ENCODE measurements around the gene HECTD1.
"Not testable (repeated sequence)": the region's sequence is repeated elsewhere in the genome, so short reads cannot be mapped to it uniquely, and the experiment has no call there.

Gene HECTD1

DNA sequence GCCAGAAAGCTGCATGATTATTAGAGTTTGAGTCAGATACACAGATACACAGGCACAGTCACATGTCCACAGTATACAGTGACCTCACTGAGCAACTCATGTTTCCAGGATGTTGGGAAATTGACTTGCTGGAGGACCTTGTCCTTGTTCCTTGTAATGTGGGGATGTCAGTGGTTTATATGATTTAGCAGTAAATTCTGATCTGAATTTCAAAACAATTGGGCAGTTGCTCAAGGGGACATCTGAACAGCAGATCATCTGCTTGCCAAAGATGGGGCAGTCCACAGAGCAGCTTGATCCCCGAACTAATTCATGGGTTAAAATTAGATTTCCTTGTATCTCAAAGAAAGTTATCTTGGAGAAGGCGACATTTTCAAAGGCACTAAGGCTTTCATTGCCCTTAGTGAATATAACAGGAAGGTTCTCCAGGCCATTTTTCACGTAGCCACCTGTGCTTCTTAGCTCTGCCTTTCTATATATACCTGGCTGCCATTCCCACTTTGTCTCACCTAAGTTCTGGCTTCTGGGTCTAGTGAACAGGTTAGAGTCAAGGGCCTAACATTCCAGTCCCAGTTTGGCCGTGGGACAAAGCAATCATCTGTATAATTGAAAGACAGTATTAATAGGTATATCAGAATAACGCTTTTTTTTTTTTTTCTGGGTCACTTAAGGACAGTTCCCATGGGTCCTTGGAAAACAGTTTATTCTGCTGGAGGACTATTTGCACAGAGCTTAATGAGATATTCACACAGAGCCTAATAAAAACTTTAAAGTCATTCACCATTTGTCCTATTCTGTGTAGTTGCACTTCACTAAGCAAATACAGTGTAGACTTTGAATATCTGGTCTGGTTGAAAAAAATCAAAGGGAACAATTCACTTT, 116.5 kb downstream of the HECTD1 start:
- DNase-seq: no peak

DNA sequence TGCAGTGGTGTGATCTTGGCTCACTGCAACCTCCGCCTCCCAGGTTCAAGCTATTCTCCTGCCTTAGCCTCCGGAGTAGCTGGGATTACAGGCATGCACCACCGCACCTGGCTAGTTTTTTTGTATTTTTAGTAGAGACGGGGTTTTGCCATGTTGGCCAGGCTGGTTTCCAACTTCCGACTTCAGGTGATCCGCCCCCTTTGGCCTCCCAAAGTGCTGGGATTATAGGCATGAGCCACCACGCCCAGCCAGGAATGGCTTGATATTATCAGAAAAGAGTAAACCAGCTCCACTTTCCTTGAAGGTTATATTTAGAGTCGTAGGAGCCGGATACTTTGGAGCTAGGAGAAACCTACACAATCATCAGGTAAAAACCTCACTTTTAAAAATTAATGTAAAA, 121.1 kb downstream of the HECTD1 start:
- DNase-seq: not testable (repeated sequence)

DNA sequence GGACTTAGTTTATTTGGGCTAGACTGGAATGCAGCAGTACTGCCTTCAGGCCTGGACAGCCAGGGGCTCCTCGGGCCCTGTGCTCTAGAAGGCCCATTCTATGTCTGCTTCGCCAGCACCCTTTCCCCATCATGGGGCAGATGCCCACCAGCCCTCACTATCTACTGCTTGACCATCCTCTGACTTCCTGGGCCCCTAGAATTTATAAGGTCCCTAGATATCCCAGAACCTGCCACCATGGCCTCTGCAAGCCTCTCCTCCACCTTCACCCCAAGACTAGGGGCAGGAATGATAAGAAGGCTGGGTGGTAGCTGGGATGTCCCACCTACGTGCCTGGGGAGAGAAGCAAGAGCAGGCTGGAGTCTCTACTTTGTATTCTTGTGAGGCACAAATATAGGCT, 122.6 kb downstream of the HECTD1 start:
- no peak for DNase-seq

DNA sequence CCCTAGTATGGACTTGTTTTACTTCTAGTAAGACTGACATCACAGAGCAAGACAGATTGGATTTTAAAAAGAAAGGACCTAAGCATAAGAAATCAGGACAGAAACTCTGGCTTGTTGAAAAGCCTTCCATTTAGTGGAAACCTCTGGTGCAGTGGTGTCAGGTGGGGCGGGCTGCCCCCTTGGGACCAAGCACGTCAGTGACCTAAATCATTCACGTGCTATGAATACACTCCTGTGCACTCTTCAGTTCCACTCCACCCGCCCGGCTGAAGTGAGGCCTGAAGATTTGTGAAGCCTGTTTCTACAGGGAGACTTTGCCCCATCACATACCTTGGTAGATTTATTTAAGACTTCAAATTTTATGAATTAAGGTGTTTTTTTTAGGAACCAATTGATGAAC, 123.2 kb downstream of the HECTD1 start:
- DNase-seq: no peak

DNA sequence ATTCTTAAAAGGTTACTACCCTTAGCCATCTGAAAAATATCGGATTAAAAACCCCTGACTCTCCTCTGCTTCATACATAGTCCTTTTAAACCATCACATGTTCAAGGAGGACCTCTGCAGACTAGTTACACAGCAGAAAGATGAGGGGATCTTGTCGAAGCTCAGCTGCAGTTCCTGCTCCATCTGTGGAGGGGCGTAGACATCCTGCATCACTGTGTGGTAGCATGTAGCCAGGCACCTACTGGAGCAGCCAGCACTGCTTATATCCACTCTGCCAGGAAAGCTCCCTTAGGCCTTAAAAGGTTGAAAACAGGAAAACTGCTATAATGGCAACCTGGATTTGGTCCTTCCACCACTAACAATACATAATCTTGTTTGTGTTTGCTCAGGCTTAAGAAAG, 123.8 kb downstream of the HECTD1 start:
- DNase-seq: no peak

DNA sequence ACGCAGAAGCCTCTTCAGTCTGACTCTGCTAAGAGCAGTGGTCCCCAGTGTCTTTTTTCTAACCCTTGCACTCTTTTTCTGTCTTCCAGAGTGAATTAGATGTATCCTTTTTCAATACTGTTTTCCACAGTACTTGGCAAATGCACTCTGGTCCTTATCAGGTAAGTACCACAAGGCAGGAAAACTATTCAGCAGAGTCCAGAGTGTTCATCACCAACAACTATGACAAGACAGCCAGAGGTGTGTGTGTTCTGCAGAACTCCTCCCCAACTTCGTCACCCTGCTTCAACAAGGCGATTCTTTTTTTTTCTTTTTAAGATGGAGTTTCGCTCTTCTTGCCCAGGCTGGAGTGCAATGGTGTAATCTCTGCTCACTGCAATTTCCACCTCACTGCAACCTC, 127.1 kb downstream of the HECTD1 start:
- no peak for DNase-seq

DNA sequence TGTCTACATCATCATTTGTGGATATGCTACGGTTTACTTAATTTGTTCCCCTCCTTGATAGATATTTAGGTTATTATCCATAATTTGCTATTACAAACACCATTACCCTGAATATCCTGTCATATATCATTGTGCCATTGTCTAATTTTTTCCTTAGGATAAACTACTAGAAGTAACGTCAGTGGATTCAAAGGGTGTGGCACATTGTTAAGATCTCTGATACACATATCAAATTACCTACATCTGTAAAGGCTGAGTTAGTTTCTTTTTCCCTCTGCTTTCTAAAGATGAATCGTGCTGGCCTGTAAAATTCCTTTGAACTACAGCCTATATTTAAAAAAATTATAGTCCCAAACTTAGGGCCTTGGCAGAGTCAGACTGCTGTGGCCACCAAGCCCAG, 127.5 kb downstream of the HECTD1 start:
- DNase-seq: no peak

DNA sequence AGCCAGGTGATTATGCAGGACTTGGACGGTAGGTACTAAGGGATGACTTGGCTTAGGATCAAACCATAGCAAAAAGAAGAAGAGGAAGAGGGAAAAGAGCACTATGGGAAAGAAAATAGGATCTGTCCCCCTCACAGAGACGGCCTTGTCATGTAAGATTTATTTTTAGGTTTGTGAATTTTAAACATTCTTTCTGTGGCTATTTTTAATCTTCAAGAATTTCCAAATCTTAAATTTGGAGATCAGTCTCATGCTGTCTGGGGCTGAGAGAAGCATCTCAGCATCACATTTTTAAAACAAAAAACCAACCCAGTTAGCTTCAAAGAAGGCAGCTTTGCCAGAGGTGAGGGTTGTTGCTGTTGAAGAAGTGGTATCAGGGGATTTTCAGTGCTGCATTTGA, 128.8 kb downstream of the HECTD1 start:
- DNase-seq: no peak

DNA sequence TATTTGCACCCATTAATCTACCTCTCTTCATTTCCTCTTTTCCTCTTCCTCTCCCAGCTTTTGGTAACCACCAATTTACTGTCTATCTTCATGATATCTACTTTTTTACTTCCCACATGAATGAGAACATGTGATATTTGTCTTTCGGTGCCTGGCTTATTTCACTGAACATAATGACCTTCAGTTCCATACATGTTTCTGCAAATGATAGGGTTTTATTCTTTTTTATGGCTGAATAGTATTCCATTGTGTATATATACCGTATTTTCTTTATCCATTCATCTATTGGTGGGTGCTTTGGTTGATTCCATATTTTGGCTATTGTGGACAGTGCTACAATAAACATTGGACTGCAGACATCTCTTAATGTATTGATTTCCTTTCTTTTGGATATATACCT, 132.4 kb downstream of the HECTD1 start:
- no peak for DNase-seq

DNA sequence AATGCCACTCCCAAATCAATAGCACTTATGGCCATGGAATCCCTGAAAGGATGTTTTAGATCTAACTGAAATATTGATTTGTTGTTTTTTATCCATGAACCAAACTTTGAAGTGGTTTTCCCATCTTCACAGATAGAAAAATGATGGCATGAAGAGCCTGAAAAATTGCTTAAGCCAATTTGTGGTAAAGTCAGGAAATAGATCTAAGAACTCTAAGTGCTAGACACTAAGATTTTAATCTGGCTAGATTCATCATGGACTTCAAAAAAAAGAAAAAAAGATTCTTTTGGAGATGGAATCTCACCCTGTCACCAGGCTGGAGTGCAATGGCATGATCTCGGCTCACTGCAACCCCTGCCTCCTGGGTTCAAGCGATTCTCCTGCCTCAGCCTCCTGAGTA, 136.4 kb downstream of the HECTD1 start:
- DNase-seq: no peak

DNA sequence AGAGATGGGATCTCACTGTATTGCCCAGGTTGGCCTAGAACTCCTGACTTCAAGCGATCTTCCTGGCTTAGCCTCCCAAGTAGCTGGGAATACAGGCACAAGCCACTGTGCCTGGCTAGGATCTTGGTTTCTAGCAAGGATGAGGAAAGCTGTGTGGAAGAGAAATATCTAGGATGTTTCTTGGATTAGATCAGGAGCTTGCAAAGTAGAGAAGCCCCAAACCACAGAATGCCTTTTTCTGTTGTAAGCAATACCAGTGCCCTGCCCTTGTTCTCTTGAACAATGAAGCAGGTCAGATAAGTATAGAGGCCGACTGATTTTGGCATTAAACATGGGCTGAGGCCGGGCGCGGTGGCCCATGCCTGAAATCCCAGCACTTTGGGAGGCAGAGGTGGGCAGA, 137.2 kb downstream of the HECTD1 start:
- no peak for DNase-seq

DNA sequence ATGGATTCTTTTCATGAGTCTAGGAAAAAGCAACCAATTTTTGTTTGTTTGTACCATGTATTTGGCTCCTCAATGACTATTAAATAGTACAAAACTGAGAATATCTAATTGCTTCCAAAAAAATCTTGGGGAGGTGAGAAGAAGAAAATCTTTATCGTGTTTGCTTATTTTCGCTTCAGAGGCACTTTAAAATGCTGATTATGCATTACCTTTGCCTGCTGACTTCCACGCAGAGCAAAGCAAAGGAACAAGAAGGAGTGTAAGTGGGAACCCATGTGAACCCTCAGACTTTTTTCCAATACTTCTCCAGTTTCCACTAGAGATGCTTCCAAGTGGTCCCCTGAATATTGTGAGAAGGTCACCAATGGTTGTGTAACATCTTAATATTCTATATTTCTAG, 138.2 kb downstream of the HECTD1 start:
- no peak for DNase-seq

DNA sequence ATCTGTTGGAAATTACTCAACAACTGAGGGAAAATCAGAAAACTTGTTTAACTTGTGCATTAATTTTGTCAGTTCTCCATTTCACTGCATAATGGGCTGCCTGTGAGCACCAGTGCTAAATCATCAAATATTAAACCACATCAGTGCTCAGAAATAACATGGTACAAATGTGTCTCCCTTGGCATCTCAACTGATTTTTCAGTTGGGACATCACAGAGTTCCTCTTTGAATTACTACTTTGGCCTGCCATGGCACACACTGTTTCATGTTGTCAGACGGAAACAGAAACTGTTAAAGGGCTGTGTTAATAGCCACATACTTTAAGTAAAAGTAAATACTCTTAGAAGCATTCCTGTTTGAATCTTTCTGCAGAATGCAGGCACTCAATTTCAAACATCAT, 139.4 kb downstream of the HECTD1 start:
- DNase-seq: no peak

DNA sequence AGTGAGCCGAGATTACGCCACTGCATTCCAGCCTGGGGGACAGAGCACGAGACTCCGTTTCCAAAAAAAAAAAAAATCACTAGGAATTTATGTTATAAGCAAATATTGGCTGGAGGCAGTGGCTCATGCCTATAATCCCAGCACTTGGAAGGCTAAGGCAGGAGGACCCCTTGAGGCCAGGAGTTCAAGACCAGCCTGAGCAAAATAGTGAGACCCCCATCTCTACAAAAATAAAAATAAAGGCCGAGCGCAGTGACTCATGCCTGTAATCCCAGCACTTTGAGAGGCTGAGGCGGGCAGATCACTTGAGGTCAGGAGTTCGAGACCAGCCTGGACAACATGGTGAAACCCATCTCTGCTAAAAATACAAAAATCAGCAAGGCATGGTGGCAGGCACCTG, 144.7 kb downstream of the HECTD1 start:
- not testable (repeated sequence) for DNase-seq

DNA sequence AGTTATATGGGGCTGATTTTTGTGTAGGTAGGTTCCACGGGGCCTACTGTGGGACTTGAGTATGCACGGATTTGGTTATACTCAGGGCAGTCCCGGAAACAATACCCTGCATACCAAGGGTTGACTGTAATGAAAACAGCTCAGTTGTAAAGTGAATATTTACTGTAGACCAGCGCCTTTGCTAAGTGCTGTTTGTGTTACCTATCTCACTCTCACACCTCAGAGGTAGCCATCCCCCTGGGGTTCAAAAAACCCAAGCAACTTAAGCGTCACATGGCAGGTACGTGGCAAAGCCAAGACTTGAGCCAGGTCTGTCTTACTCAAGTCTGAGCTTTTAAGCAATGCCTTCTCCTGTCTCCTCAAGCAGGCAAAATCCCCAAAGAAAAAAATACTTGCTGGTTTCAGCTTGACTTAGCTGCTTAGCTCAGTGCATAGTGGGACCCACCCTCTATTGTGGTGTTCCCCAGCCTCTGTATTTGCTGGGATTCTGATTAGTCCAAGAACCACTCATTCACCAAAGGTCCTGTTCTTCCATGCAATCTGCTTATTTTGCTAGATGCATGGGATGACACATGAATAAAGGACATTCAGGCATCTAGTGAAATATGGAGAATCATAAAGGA, 147.2 kb downstream of the HECTD1 start:
- DNase-seq: no peak

DNA sequence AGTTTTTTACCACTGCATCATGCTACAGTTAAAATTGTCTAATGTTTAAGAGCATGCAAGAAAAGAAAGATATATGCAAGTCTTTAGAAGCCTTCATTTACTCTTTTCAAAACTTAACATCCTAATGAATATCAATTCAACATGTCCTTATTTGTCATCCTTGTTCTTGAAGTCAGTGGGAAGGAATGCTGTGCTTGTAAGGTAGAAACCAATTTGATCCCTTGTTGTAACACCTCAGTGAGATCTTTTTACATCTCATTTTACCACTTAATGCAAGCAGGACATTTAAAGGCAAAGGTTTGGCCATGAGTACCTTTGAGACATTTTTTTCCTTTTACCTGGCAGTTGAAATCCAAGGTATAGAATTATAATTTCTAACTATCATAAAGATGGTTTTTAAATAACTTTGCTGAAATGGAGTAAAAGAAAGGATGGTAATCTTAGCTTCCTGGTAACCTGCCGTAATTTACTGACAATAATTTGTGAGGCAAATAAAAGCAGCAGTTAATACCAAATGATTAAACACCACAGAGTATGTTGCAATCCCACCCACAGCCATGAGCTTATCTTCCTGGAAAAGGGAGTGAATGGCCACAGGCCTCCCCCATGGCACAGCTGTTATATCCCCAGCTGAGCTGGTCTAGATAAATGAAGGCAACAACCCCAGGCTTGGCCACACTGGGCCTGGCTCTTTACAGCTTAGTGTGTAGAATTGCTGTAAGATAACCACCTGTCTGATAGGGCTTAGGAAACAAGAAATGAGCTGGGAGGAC, 148.3 kb downstream of the HECTD1 start:
- DNase-seq: no peak

DNA sequence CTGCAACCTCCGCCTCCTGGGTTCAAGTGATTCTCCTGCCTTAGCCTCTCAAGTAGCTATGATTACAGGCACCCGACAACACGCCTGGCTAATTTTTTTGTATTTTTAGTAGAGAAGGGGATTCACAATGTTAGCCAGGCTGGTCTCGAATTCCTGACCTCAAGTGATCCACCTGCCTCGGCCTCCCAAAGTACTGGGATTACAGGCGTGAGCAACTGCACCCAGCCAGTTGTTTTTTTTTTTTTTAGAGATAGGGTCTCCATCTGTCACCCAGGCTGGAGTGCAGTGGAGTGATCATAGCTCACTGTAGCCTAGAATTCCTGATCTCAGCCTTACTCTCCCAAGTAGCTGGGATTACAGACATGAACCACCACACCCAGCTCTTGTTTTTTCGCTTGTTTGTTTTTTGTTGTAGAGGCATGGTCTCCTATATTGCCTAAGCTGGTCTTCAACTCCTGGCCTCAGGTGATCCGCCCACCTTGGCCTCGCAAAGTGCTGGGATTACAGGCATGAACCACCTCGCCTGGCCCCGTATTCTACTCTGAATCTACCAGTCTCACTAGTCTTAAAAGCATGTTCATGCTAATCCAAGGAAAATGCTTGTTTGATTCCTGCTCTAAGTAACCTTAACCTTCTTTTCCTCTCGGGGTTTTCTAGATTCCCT, 149.8 kb downstream of the HECTD1 start:
- DNase-seq: peak; percentile 27

DNA sequence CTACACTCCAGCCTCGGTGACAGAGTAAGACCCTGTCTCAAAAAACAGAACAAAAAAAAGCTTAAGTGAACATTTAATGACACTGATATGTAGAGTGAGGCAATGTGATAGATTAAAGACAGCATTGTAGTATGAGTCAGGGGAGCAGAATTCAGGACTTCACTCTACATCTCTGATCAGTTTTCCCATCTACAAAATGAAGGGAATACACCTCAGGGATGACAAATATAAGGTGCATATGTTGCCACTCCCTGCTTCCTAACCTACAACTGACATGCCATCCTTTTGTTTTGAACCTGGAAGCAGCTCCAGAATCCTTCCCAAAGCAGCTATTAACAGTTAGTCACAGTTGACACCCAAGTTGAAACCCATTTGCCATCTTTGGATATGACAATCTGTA, 150.6 kb downstream of the HECTD1 start:
- no peak for DNase-seq

DNA sequence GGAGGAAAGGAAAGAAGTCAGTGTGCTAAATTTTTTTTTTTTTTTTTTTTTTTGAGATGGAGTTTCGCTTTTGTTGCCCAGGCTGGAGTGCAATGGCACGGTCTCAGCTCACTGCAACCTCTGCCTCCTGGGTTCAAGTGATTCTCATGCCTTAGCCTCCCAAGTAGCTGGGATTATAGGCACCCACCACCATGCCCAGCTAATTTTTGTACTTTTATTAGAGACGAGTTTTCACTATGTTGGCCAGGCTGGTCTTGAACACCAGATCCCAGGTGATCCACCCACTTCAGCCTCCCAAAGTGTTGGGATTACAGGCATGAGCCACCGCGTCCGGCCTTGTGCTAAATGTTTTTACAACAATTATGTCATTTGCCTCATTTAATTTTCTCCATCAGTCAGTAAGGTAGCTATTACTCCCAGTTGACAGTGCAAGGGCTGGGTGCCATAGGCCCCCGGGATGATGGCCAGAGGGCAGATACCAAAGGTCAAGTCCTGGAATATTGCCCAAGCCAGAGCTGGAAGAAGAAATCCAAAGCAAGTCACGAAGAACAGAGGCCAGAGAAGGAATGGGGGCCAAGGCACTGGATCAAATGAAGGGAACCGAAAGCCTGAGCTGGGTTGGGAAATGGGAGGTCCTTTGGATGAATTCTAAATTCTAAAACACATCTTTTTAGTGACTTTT, 154.5 kb downstream of the HECTD1 start:
- not testable (repeated sequence) for DNase-seq

DNA sequence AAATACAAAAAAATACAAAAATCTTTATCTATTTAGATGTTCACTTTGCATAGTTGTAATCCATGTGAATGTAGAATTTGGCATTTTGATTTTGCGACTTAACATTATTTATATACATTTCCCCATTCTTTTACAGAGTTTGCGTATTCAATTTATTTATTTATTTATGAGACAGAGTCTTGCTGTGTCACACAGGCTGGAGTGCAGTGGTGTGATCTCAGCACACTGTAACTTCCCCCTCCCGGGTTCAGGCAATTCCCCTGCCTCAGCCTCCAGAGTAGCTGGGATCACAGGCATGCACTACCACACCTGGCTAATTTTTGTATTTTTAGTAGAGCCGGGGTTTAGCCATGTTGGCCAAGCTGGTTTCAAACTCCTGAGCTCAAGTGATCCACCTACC, 156.1 kb downstream of the HECTD1 start:
- DNase-seq: no peak

DNA sequence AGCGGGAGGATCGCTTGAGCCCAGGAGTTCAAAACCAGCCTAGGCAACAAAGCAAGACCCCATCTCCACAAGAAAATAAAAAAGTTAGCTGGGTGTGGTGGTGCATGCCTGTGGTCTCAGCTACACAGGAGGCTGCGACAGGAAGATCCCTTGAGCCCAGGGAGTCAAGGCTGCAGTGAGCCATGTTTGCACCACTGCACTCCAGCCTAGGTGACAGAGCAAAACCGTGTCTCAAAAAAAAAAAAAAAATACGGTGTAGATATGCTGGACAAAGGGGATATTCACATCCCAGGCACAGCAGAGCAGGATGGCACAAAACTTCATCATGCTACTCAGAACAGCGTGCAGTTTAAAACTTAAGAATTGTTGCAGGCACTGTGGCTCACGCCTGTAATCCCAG, 156.6 kb downstream of the HECTD1 start:
- no peak for DNase-seq

All from NCI-H1694 (cell line).